Erythroblast (primary cell): ENCODE data around the gene GNAQ.

ENCODE experiments used
- GATA1 ChIP-seq: IDR thresholded peaks from 2 replicates; pipeline ENCODE4 v1.6.1; 2011; ENCODE audit warnings: low read depth, mild to moderate bottlenecking, control low read depth, low read length, moderate library complexity
- POLR2A ChIP-seq: IDR thresholded peaks from 2 replicates; pipeline ENCODE4 v1.6.1; 2011; ENCODE audit warnings: mild to moderate bottlenecking, low read length

- TF ChIP-seq POLR2A (no peak), GATA1 (no peak)
These were observed 6.4 kb downstream of the GNAQ start for GRCh38 chr9:78025186-78025585.
